Type B pancreatic cell (in vitro differentiated cells): ENCODE measurements around the gene SLC26A4. TPM values are rescaled to one million over a fixed set of nuclear protein-coding genes. Genes with fewer than 3 reads are reported as not detected.
"Not testable (repeated sequence)": the region's sequence is repeated elsewhere in the genome, so short reads cannot be mapped to it uniquely, and the experiment has no call there.

Experiments used
- DNase-seq: peaks from one replicate; pipeline ENCODE4 v3.0.0; 2021; ENCODE audit warnings: mixed read lengths; ENCODE audit not compliant: unreplicated experiment; ENCODE audit errors: extremely low spot score
- H3K27ac Mint-ChIP-seq: 2 replicates; pipeline ENCODE4 v1.8.0; 2021; ENCODE audit warnings: mild to moderate bottlenecking, mixed read lengths
- H3K27me3 Mint-ChIP-seq: 2 replicates; pipeline ENCODE4 v1.8.0; 2021; ENCODE audit warnings: mixed read lengths
- H3K36me3 Mint-ChIP-seq: 2 replicates; pipeline ENCODE4 v1.8.0; 2021; ENCODE audit warnings: mixed read lengths
- H3K4me1 Mint-ChIP-seq: one replicate; pipeline ENCODE4 v1.8.0; 2021; ENCODE audit warnings: mixed read lengths; ENCODE audit not compliant: unreplicated experiment
- H3K4me3 Mint-ChIP-seq: 2 replicates; pipeline ENCODE4 v1.8.0; 2021; ENCODE audit warnings: mild to moderate bottlenecking, mixed read lengths
- H3K9me3 Mint-ChIP-seq: 2 replicates; pipeline ENCODE4 v1.8.0; 2021; ENCODE audit warnings: mixed read lengths
- CTCF ChIP-seq: fragments of 200-600 bp; sonication (generic); conservative IDR thresholded peaks from 2 replicates; pipeline ENCODE4 v1.5.0; 2021; ENCODE audit warnings: antibody characterized with exemption, mild to moderate bottlenecking
- total RNA-seq: library from RNA; stranded (reverse); gene quantifications from 2 replicates; pipeline ENCODE4 v1.2.1, GENCODE V29; 2021; ENCODE audit warnings: low replicate concordance

Gene SLC26A4
- total RNA-seq, 1 donor from 2014 or later, result not detected

GRCh38 chr7:107631588-107632491 is 28.8 kb upstream of the SLC26A4 start:
- H3K4me1 Mint-ChIP-seq, result no peaks in the 10 kb centered on the region
- no peak for TF ChIP-seq CTCF

GRCh38 chr7:107632492-107632865 is 28.1 kb upstream of the SLC26A4 start:
- TF ChIP-seq CTCF, result no peak
- Mint-ChIP-seq H3K4me3 (no peak overlapping the region), H3K27ac (no peak overlapping the region), H3K9me3 (no peaks in the 10 kb centered on the region), H3K4me1 (no peaks in the 10 kb centered on the region), H3K36me3 (no peaks in the 10 kb centered on the region), H3K27me3 (peaks cover 3% of the 10 kb centered on the region)
- DNase-seq, result no peak

More at GRCh38 chr7:107631588-107632491, 28.8 kb upstream of the SLC26A4 start:
- Mint-ChIP-seq H3K27me3 (peaks cover 3% of the 10 kb centered on the region), H3K9me3 (no peaks in the 10 kb centered on the region), H3K4me3 (no peak overlapping the region), H3K36me3 (no peaks in the 10 kb centered on the region), H3K27ac (no peak overlapping the region)
- DNase-seq, result no peak

GRCh38 chr7:107638594-107638993 is 22.0 kb upstream of the SLC26A4 start:
- Mint-ChIP-seq H3K4me3 (no peak overlapping the region), H3K27me3 (peaks cover 34% of the 10 kb centered on the region), H3K36me3 (no peaks in the 10 kb centered on the region), H3K27ac (no peak overlapping the region), H3K9me3 (no peaks in the 10 kb centered on the region), H3K4me1 (no peaks in the 10 kb centered on the region)
- no peak for DNase-seq
- TF ChIP-seq CTCF, result no peak

GRCh38 chr7:107639070-107639469 is 21.6 kb upstream of the SLC26A4 start:
- not testable (repeated sequence) for H3K36me3 Mint-ChIP-seq, DNase-seq, H3K27ac Mint-ChIP-seq, H3K4me1 Mint-ChIP-seq, H3K4me3 Mint-ChIP-seq, H3K9me3 Mint-ChIP-seq
- H3K27me3 Mint-ChIP-seq, result peaks cover 36% of the 10 kb centered on the region

GRCh38 chr7:107641676-107642075 is 19.0 kb upstream of the SLC26A4 start:
- no peaks in the 10 kb centered on the region for H3K36me3 Mint-ChIP-seq
- peaks cover 54% of the 10 kb centered on the region for H3K27me3 Mint-ChIP-seq
- no peaks in the 10 kb centered on the region for H3K4me1 Mint-ChIP-seq
- TF ChIP-seq CTCF, result no peak
- H3K27ac Mint-ChIP-seq, result no peak overlapping the region
- H3K9me3 Mint-ChIP-seq, result peaks cover 6% of the 10 kb centered on the region
- no peak for DNase-seq
- no peak overlapping the region for H3K4me3 Mint-ChIP-seq

GRCh38 chr7:107642501-107642900 is 18.1 kb upstream of the SLC26A4 start:
- Mint-ChIP-seq H3K9me3 (peaks cover 6% of the 10 kb centered on the region), H3K4me1 (no peaks in the 10 kb centered on the region), H3K27ac (no peak overlapping the region), H3K27me3 (peaks cover 54% of the 10 kb centered on the region), H3K4me3 (no peak overlapping the region), H3K36me3 (no peaks in the 10 kb centered on the region)
- no peak for TF ChIP-seq CTCF
- DNase-seq, result no peak
